Naive thymus-derived CD4-positive, alpha-beta T cell (primary cell): ENCODE results near the gene FAR2. TPM values are rescaled to one million over a fixed set of nuclear protein-coding genes. Genes with fewer than 3 reads are reported as not detected.
"Not testable (repeated sequence)": the region's sequence is repeated elsewhere in the genome, so short reads cannot be mapped to it uniquely, and the experiment has no call there.

Source experiments
- ATAC-seq: fragments of 150-1000 bp; cut with Tn5 transposase; 2 replicates; pipeline ENCODE4 v1.10.0; 2021; ENCODE audit warnings: mild to moderate bottlenecking, moderate library complexity
- CTCF ChIA-PET: fragments of 350-600 bp; sonication (Branson Sonifier 250); formaldehyde crosslinking; loops from one replicate; lab custom pipeline; 2021; ENCODE audit warnings: antibody characterized with exemption; lab: Charles Lee
- POLR2A ChIA-PET: fragments of 350-600 bp; sonication (Branson Sonifier 250); formaldehyde crosslinking; loops from one replicate; lab custom pipeline; 2021; ENCODE audit warnings: antibody characterized with exemption, inconsistent platforms; lab: Charles Lee
- DNase-seq, 9 donors: peaks; one replicate each; pipeline versions ENCODE4 v3.0.0 to v3.0.0-alpha.2; 2020 to 2022; ENCODE audit warnings: mixed read lengths in 1 of 9
- H3K27ac ChIP-seq: one replicate; pipeline ENCODE4 v1.7.0; 2013; ENCODE audit warnings: mild to moderate bottlenecking, low read depth, low read length, moderate library complexity
- H3K27me3 ChIP-seq, 2 donors: one replicate each; pipeline ENCODE4 v1.7.0; 2013; ENCODE audit warnings: low read length in 2 of 2, mild to moderate bottlenecking in 2 of 2, moderate library complexity in 2 of 2; ENCODE audit not compliant: control insufficient read depth in 2 of 2, insufficient read depth in 2 of 2
- H3K36me3 ChIP-seq, 3 experiments: 1 replicate in 2 of 3; 2 replicates in 1 of 3; pipeline ENCODE4 v1.7.0; 2013; ENCODE audit warnings: low read length in 3 of 3, mild to moderate bottlenecking in 3 of 3, moderate library complexity in 1 of 3; ENCODE audit not compliant: insufficient read depth in 3 of 3, control insufficient read depth in 2 of 3
- H3K4me1 ChIP-seq, 2 donors: one replicate each; pipeline ENCODE4 v1.7.0; 2013; ENCODE audit warnings: low read length in 2 of 2, mild to moderate bottlenecking in 2 of 2, moderate library complexity in 1 of 2; ENCODE audit not compliant: control insufficient read depth in 2 of 2, insufficient read depth in 2 of 2
- H3K4me3 ChIP-seq: 2 replicates; pipeline ENCODE4 v1.7.0; 2013; ENCODE audit warnings: mild to moderate bottlenecking, low read length
- H3K9me3 ChIP-seq, 3 experiments: 1 replicate in 2 of 3; 2 replicates in 1 of 3; pipeline ENCODE4 v1.7.0; 2013; ENCODE audit warnings: low read length in 3 of 3; ENCODE audit not compliant: control insufficient read depth in 2 of 3
- H3K27ac Mint-ChIP-seq, 9 donors: one replicate each; pipeline ENCODE4 v1.8.0; 2020 to 2022; ENCODE audit warnings: mixed read lengths in 9 of 9, mild to moderate bottlenecking in 8 of 9, moderate library complexity in 5 of 9, inconsistent platforms in 2 of 9
- H3K27me3 Mint-ChIP-seq, 5 donors: one replicate each; pipeline ENCODE4 v1.8.0; 2021 to 2022; ENCODE audit warnings: mixed read lengths in 5 of 5, mild to moderate bottlenecking in 1 of 5
- H3K36me3 Mint-ChIP-seq, 5 donors: one replicate each; pipeline ENCODE4 v1.8.0; 2020 to 2022; ENCODE audit warnings: mixed read lengths in 5 of 5, mild to moderate bottlenecking in 3 of 5, inconsistent platforms in 1 of 5
- H3K4me1 Mint-ChIP-seq, 7 donors: one replicate each; pipeline ENCODE4 v1.8.0; 2020 to 2022; ENCODE audit warnings: mixed read lengths in 7 of 7, mild to moderate bottlenecking in 3 of 7, inconsistent platforms in 1 of 7
- H3K4me3 Mint-ChIP-seq, 10 donors: one replicate each; pipeline ENCODE4 v1.8.0; 2020 to 2022; ENCODE audit warnings: mild to moderate bottlenecking in 10 of 10, mixed read lengths in 10 of 10, moderate library complexity in 6 of 10, inconsistent platforms in 2 of 10
- H3K9me3 Mint-ChIP-seq, 11 donors: one replicate each; pipeline ENCODE4 v1.8.0; 2020 to 2022; ENCODE audit warnings: mixed read lengths in 11 of 11, mild to moderate bottlenecking in 4 of 11, inconsistent platforms in 1 of 11, moderate library complexity in 1 of 11
- intact Hi-C, 2 donors: fragments of 100-400 bp; cut with micrococcal nuclease; formaldehyde crosslinking; loops; one replicate each; pipeline ENCODE4 v1.15.1; 2023
- polyA plus RNA-seq, 2 donors: library from polyadenylated mRNA; unstranded; fragments of 300-500 nt; fragmentation: Illumina TruSeq; gene quantifications; one replicate each; pipeline ENCODE4 v1.2.3, GENCODE V29; 2021
- total RNA-seq, 6 experiments: library from RNA in 5 of 6; stranded (reverse) in 5 of 6; gene quantifications; 1 replicate in 5 of 6; 2 replicates in 1 of 6; pipeline ENCODE4 v1.2.3 and lab custom pipeline; 2021 to 2026

Gene FAR2
- total and polyA plus RNA-seq, 7 experiments from 2014 or later, result 1.1 to 11.1 (median 1.9) TPM

GRCh38 chr12:29256598-29256997, 107.5 kb downstream of the FAR2 start:
- Mint-ChIP-seq H3K36me3 (peaks cover 0 to 11% (median 8%) of the 10 kb centered on the region in 5 donors), H3K4me1 (no peaks in the 10 kb centered on the region), H3K4me3 (no peak overlapping the region), H3K27me3 (peaks cover 0 to 6% (median 0%) of the 10 kb centered on the region in 5 donors), H3K27ac (no peak overlapping the region), H3K9me3 (peaks cover 4 to 17% (median 12%) of the 10 kb centered on the region in 11 donors)
- ChIA-PET POLR2A (no interaction called here), CTCF (interaction anchor here (0.6 kb wide), 1 partner anchor 229 kb away, joined by 3 read pairs; no protein-coding TSS in a partner anchor)
- Histone ChIP-seq H3K4me1 (no peaks in the 10 kb centered on the region), H3K4me3 (no peak overlapping the region), H3K27me3 (no peaks in the 10 kb centered on the region), H3K9me3 (peaks cover 0 to 11% (median 0%) of the 10 kb centered on the region in 3 experiments), H3K36me3 (no peaks in the 10 kb centered on the region), H3K27ac (no peak overlapping the region)
- intact Hi-C loops, result no loop called here
- no peak for DNase-seq
- no peak for ATAC-seq

GRCh38 chr12:29257687-29258086, 108.6 kb downstream of the FAR2 start:
- H3K4me1 ChIP-seq, intact Hi-C loops, H3K4me1 Mint-ChIP-seq, CTCF ChIA-PET, ATAC-seq, H3K27me3 ChIP-seq, H3K27me3 Mint-ChIP-seq, H3K27ac ChIP-seq, POLR2A ChIA-PET, H3K4me3 ChIP-seq, H3K4me3 Mint-ChIP-seq, H3K36me3 ChIP-seq, DNase-seq: not testable (repeated sequence)
- Mint-ChIP-seq H3K36me3 (peaks cover 0 to 11% (median 11%) of the 10 kb centered on the region in 5 donors), H3K27ac (peak overlapping the region in 1 of 9 donors; percentile 45), H3K9me3 (peaks cover 7 to 27% (median 13%) of the 10 kb centered on the region in 11 donors)
- peaks cover 0 to 11% (median 0%) of the 10 kb centered on the region in 3 experiments for H3K9me3 ChIP-seq

- H3K36me3 ChIP-seq, result no peaks in the 10 kb centered on the region
- POLR2A ChIA-PET, result no interaction called here
- Mint-ChIP-seq H3K9me3 (peaks cover 11 to 56% (median 29%) of the 10 kb centered on the region in 11 donors), H3K27ac (no peak overlapping the region), H3K36me3 (peaks cover 0 to 21% (median 11%) of the 10 kb centered on the region in 5 donors), H3K4me1 (no peaks in the 10 kb centered on the region), H3K4me3 (no peak overlapping the region), H3K27me3 (peaks cover 0 to 6% (median 0%) of the 10 kb centered on the region in 5 donors)
- intact Hi-C loops, result no loop called here
- DNase-seq, result no peak
- no peak for ATAC-seq
- peaks cover 0 to 11% (median 0%) of the 10 kb centered on the region in 3 experiments for H3K9me3 ChIP-seq
- no peaks in the 10 kb centered on the region for H3K4me1 ChIP-seq
- CTCF ChIA-PET, result no interaction called here
- no peak overlapping the region for H3K4me3 ChIP-seq
- H3K27me3 ChIP-seq, result no peaks in the 10 kb centered on the region
- no peak overlapping the region for H3K27ac ChIP-seq
Observed at GRCh38 chr12:29264424-29264823, 115.3 kb downstream of the FAR2 start.

GRCh38 chr12:29269706-29270408, 120.8 kb downstream of the FAR2 start:
- no peak overlapping the region for H3K4me3 ChIP-seq
- intact Hi-C loops, result no loop called here
- Mint-ChIP-seq H3K36me3 (peaks cover 0 to 4% (median 0%) of the 10 kb centered on the region in 5 donors), H3K27me3 (no peaks in the 10 kb centered on the region), H3K4me1 (no peaks in the 10 kb centered on the region), H3K4me3 (no peak overlapping the region), H3K27ac (no peak overlapping the region), H3K9me3 (peaks cover 0 to 8% (median 4%) of the 10 kb centered on the region in 11 donors)
- no peak for DNase-seq
- no peaks in the 10 kb centered on the region for H3K4me1 ChIP-seq
- CTCF ChIA-PET, result no interaction called here
- ATAC-seq, result no peak
- H3K36me3 ChIP-seq, result no peaks in the 10 kb centered on the region
- no peak overlapping the region for H3K27ac ChIP-seq
- POLR2A ChIA-PET, result no interaction called here
- no peaks in the 10 kb centered on the region for H3K9me3 ChIP-seq
- no peaks in the 10 kb centered on the region for H3K27me3 ChIP-seq

- peaks cover 0 to 5% (median under 1%) of the 10 kb centered on the region in 5 donors for H3K36me3 Mint-ChIP-seq
- no peak for ATAC-seq
- no peaks in the 10 kb centered on the region for H3K27me3 Mint-ChIP-seq
- H3K27ac Mint-ChIP-seq, result no peak overlapping the region
- ChIA-PET CTCF (no interaction called here), POLR2A (no interaction called here)
- H3K9me3 Mint-ChIP-seq, result peaks cover 0 to 4% (median 2%) of the 10 kb centered on the region in 11 donors
- no peak overlapping the region for H3K4me3 ChIP-seq
- no peaks in the 10 kb centered on the region for H3K9me3 ChIP-seq
- H3K27me3 ChIP-seq, result no peaks in the 10 kb centered on the region
- no peaks in the 10 kb centered on the region for H3K4me1 Mint-ChIP-seq
- no peaks in the 10 kb centered on the region for H3K36me3 ChIP-seq
- DNase-seq, result no peak
- no peaks in the 10 kb centered on the region for H3K4me1 ChIP-seq
- no peak overlapping the region for H3K27ac ChIP-seq
- intact Hi-C loops, result no loop called here
- no peak overlapping the region for H3K4me3 Mint-ChIP-seq
Observed at GRCh38 chr12:29270446-29270845, 121.4 kb downstream of the FAR2 start.

- Mint-ChIP-seq H3K4me1 (no peaks in the 10 kb centered on the region), H3K27me3 (no peaks in the 10 kb centered on the region), H3K27ac (no peak overlapping the region), H3K9me3 (peaks cover 0 to 2% (median 0%) of the 10 kb centered on the region in 11 donors), H3K4me3 (no peak overlapping the region), H3K36me3 (peaks cover 0 to 8% (median 3%) of the 10 kb centered on the region in 5 donors)
- ChIA-PET CTCF (no interaction called here), POLR2A (no interaction called here)
- Histone ChIP-seq H3K4me3 (no peak overlapping the region), H3K27ac (no peak overlapping the region), H3K27me3 (no peaks in the 10 kb centered on the region), H3K36me3 (no peaks in the 10 kb centered on the region), H3K9me3 (no peaks in the 10 kb centered on the region), H3K4me1 (no peaks in the 10 kb centered on the region)
- no peak for DNase-seq
- ATAC-seq, result no peak
- intact Hi-C loops, result no loop called here
Observed at GRCh38 chr12:29273178-29273843, 124.2 kb downstream of the FAR2 start.
